Osteocyte (in vitro differentiated cells): ENCODE results near the gene GJD3. TPM values are rescaled to one million over a fixed set of nuclear protein-coding genes. Genes with fewer than 3 reads are reported as not detected.
A peak's percentile ranks its signal among the peaks of the same experiment; 100 is the strongest.

Experiments used
- DNase-seq: peaks from one replicate; pipeline ENCODE4 v3.0.0; 2021; ENCODE audit warnings: mixed read lengths; ENCODE audit not compliant: unreplicated experiment; ENCODE audit errors: extremely low spot score
- H3K27ac Mint-ChIP-seq: one replicate; pipeline ENCODE4 v1.8.0; 2021; ENCODE audit warnings: mild to moderate bottlenecking, mixed read lengths; ENCODE audit not compliant: unreplicated experiment
- H3K27me3 Mint-ChIP-seq: one replicate; pipeline ENCODE4 v1.8.0; 2021; ENCODE audit warnings: mixed read lengths; ENCODE audit not compliant: unreplicated experiment
- H3K36me3 Mint-ChIP-seq: one replicate; pipeline ENCODE4 v1.8.0; 2021; ENCODE audit warnings: mixed read lengths; ENCODE audit not compliant: unreplicated experiment
- H3K4me1 Mint-ChIP-seq: one replicate; pipeline ENCODE4 v1.8.0; 2021; ENCODE audit warnings: mixed read lengths; ENCODE audit not compliant: unreplicated experiment
- H3K4me3 Mint-ChIP-seq: one replicate; pipeline ENCODE4 v1.8.0; 2021; ENCODE audit warnings: mild to moderate bottlenecking, moderate library complexity, mixed read lengths; ENCODE audit not compliant: unreplicated experiment
- H3K9me3 Mint-ChIP-seq: one replicate; pipeline ENCODE4 v1.8.0; 2021; ENCODE audit warnings: mixed read lengths; ENCODE audit not compliant: unreplicated experiment
- total RNA-seq: library from RNA; stranded (reverse); gene quantifications from 2 replicates; pipeline ENCODE4 v1.2.1, GENCODE V29; 2021
- TF ChIP-seq, protein P1 (sequence below): fragments of 200-600 bp; sonication (generic); IDR thresholded peaks from 2 replicates; pipeline ENCODE4 v1.5.0; 2021; ENCODE audit warnings: antibody characterized with exemption, mild to moderate bottlenecking, moderate library complexity

Gene GJD3
- total RNA-seq, 1 donor from 2014 or later = 0.40 TPM

DNA sequence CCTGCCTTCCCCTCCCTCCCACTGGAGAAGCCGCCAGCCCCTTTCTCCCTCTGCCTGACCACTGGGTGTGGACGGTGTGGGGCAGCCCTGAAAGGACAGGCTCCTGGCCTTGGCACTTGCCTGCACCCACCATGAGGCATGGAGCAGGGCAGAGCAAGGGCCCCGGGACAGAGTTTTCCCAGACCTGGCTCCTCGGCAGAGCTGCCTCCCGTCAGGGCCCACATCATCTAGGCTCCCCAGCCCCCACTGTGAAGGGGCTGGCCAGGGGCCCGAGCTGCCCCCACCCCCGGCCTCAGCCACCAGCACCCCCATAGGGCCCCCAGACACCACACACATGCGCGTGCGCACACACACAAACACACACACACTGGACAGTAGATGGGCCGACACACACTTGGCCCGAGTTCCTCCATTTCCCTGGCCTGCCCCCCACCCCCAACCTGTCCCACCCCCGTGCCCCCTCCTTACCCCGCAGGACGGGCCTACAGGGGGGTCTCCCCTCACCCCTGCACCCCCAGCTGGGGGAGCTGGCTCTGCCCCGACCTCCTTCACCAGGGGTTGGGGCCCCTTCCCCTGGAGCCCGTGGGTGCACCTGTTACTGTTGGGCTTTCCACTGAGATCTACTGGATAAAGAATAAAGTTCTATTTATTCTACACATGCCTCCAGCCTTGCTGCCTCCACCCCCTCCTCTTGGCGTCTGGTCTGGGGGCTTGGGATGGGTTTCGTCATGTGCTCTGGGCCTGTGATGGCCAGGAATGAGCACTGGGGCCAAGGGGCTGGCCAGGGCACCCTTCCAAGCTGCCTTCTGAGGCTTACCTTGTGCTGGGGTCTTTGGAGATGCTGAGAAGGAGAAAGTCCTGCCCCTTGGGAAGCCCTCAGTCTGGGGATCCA lies 7.3 kb downstream of the GJD3 start:
- Mint-ChIP-seq H3K36me3 (peaks cover 18% of the 10 kb centered on the region), H3K27ac (peak overlapping the region; percentile 84), H3K9me3 (no peaks in the 10 kb centered on the region), H3K27me3 (no peaks in the 10 kb centered on the region), H3K4me1 (peaks cover 18% of the 10 kb centered on the region), H3K4me3 (no peak overlapping the region)
- TF ChIP-seq, protein P1, sequence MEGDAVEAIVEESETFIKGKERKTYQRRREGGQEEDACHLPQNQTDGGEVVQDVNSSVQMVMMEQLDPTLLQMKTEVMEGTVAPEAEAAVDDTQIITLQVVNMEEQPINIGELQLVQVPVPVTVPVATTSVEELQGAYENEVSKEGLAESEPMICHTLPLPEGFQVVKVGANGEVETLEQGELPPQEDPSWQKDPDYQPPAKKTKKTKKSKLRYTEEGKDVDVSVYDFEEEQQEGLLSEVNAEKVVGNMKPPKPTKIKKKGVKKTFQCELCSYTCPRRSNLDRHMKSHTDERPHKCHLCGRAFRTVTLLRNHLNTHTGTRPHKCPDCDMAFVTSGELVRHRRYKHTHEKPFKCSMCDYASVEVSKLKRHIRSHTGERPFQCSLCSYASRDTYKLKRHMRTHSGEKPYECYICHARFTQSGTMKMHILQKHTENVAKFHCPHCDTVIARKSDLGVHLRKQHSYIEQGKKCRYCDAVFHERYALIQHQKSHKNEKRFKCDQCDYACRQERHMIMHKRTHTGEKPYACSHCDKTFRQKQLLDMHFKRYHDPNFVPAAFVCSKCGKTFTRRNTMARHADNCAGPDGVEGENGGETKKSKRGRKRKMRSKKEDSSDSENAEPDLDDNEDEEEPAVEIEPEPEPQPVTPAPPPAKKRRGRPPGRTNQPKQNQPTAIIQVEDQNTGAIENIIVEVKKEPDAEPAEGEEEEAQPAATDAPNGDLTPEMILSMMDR = no peak
- DNase-seq = no peak

DNA sequence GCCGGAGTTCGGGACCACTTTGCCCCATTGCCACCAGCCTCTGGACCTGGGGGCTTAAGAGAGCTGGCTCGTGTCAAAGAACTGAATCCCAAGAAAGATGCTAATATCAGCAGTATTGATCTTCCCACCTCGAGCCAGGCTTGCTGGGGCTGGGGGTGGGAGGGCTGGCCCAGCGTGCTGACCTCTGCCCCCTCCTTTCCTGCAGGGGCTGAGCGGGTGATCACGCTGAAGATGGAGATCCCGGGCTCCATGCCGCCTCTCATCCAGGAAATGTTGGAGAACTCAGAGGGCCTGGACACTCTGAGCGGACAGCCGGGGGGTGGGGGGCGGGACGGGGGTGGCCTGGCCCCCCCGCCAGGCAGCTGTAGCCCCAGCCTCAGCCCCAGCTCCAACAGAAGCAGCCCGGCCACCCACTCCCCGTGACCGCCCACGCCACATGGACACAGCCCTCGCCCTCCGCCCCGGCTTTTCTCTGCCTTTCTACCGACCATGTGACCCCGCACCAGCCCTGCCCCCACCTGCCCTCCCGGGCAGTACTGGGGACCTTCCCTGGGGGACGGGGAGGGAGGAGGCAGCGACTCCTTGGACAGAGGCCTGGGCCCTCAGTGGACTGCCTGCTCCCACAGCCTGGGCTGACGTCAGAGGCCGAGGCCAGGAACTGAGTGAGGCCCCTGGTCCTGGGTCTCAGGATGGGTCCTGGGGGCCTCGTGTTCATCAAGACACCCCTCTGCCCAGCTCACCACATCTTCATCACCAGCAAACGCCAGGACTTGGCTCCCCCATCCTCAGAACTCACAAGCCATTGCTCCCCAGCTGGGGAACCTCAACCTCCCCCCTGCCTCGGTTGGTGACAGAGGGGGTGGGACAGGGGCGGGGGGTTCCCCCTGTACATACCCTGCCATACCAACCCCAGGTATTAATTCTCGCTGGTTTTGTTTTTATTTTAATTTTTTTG lies 8.5 kb downstream of the GJD3 start:
- peaks cover 23% of the 10 kb centered on the region for H3K36me3 Mint-ChIP-seq
- H3K27me3 Mint-ChIP-seq = no peaks in the 10 kb centered on the region
- no peak overlapping the region for H3K27ac Mint-ChIP-seq
- TF ChIP-seq, protein P1 = no peak
- no peak for DNase-seq
- H3K9me3 Mint-ChIP-seq = no peaks in the 10 kb centered on the region
- no peak overlapping the region for H3K4me3 Mint-ChIP-seq
- peaks cover 20% of the 10 kb centered on the region for H3K4me1 Mint-ChIP-seq

DNA sequence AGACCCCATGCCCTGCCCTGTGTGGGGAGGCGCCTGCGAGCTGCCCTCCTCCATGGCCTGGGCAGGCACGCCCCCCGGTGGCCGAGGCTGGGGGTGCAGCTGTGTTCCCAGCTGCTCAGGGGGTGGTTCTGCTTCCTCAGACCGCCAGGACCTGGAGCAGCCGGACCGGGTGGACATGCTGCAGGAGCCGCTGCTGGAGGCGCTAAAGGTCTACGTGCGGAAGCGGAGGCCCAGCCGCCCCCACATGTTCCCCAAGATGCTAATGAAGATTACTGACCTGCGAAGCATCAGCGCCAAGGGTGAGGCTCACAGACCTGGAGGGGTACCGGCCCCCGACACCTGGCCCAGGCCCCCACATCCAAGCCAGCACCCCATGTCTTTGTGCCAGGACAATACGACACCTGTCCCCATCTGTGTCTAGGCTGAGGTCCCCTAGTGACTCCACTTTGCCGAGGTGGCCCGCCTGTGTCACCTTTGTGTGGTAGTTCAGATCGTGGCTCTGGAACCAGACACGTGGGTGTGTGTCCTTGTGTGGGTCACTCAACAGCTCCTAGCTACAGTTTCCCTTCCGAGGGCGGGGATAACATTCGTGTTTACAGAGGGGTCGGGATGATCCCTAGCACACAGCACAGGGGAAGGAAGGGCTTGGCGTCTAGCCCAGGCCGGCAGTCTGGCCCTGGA lies 9.3 kb downstream of the GJD3 start:
- H3K4me3 Mint-ChIP-seq = no peak overlapping the region
- DNase-seq = peak; percentile 92
- H3K36me3 Mint-ChIP-seq = peaks cover 23% of the 10 kb centered on the region
- H3K9me3 Mint-ChIP-seq = no peaks in the 10 kb centered on the region
- peaks cover 22% of the 10 kb centered on the region for H3K4me1 Mint-ChIP-seq
- H3K27me3 Mint-ChIP-seq = no peaks in the 10 kb centered on the region
- H3K27ac Mint-ChIP-seq = no peak overlapping the region
- TF ChIP-seq, protein P1 = peak; percentile 96

DNA sequence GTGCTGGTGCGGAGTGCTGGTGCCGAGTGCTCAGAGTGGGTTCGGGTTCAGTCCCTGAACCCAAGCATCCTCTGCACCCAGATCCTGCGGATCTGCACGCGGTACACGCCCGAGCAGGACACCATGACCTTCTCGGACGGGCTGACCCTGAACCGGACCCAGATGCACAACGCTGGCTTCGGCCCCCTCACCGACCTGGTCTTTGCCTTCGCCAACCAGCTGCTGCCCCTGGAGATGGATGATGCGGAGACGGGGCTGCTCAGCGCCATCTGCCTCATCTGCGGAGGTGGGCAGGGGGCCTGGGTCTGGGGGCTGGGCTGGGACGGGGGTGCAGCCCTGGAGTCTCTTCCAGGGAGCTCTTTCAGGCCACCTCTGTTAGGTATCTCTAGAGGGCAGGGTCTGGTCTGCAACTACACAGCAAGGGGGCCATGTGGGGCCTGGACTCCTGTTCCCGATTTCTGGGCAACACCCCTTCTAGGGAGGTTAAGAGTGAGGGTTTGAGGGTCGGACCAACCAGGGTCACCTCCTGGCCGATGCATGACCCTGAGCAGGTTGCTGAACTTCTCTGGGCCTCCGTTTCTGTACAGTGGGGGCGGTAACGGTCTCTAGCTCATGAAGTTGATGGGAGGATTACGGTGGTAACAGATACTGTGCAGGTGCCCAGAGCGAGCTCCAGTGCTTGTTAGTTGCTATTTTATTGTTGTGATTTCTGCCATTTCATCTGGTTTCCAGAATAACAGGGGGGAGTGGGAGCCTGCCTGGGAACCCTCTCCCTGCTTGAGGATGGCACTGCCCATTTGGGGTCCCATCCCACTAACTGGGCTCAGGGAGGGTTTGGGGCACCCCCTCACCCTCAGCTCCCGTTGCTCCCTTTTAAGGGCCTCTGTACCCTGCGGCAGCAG lies 10.1 kb downstream of the GJD3 start:
- no peak overlapping the region for H3K4me3 Mint-ChIP-seq
- no peaks in the 10 kb centered on the region for H3K9me3 Mint-ChIP-seq
- DNase-seq = no peak
- H3K4me1 Mint-ChIP-seq = peaks cover 25% of the 10 kb centered on the region
- H3K27me3 Mint-ChIP-seq = no peaks in the 10 kb centered on the region
- no peak overlapping the region for H3K27ac Mint-ChIP-seq
- peaks cover 30% of the 10 kb centered on the region for H3K36me3 Mint-ChIP-seq
- TF ChIP-seq, protein P1 = no peak
